ENCODE measurements around the gene BEST2. TPM values are rescaled to one million over a fixed set of nuclear protein-coding genes. Genes with fewer than 3 reads are reported as not detected.
"Not testable (repeated sequence)": the region's sequence is repeated elsewhere in the genome, so short reads cannot be mapped to it uniquely, and the experiment has no call there.

BEST2 gene
- total RNA-seq, 2 donors from 2014 or later = not detected

DNA sequence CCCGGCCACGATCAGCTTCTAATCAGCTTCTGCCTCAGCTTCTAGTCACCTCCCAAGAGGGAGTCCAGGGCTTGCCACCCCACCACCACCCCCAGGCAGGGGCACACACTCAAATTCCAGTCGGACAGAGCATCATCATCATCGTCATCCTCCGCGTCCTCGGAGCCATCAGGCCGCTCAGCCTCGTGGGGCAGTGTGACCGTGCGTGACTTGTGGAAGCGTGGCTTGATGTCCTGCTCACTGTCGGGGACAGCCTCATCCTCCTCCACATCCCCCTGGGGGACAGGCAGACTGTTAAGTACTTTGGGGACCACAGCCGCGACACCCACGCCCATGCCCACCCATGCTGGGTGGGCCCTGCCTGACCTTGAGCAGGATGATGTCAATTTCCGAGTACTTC is 40.4 kb upstream of the BEST2 start:
- Histone ChIP-seq H3K4me1 (no peaks in the 10 kb centered on the region), H3K4me3 (no peak overlapping the region), H3K27ac (no peak overlapping the region), H3K9me3 (no peaks in the 10 kb centered on the region), H3K36me3 (peaks cover 92% of the 10 kb centered on the region), H3K27me3 (no peaks in the 10 kb centered on the region)
- DNase-seq (ENCODE audit: low spot score) = no peak
- TF ChIP-seq, protein P1, sequence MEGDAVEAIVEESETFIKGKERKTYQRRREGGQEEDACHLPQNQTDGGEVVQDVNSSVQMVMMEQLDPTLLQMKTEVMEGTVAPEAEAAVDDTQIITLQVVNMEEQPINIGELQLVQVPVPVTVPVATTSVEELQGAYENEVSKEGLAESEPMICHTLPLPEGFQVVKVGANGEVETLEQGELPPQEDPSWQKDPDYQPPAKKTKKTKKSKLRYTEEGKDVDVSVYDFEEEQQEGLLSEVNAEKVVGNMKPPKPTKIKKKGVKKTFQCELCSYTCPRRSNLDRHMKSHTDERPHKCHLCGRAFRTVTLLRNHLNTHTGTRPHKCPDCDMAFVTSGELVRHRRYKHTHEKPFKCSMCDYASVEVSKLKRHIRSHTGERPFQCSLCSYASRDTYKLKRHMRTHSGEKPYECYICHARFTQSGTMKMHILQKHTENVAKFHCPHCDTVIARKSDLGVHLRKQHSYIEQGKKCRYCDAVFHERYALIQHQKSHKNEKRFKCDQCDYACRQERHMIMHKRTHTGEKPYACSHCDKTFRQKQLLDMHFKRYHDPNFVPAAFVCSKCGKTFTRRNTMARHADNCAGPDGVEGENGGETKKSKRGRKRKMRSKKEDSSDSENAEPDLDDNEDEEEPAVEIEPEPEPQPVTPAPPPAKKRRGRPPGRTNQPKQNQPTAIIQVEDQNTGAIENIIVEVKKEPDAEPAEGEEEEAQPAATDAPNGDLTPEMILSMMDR (IDR thresholded peaks at IDR 0.05) = no peak

- H3K36me3 ChIP-seq = peaks cover 91% of the 10 kb centered on the region
- H3K27me3 ChIP-seq; DNase-seq (ENCODE audit: low spot score); H3K27ac ChIP-seq; H3K4me1 ChIP-seq; H3K4me3 ChIP-seq; H3K9me3 ChIP-seq: not testable (repeated sequence)
- TF ChIP-seq, protein P1 (IDR thresholded peaks at IDR 0.05) = peak in 1 of 2 donors; percentile 42
Measured at GRCh38 chr19:12712077-12712476, 39.5 kb upstream of the BEST2 start.

- not testable (repeated sequence) for DNase-seq (ENCODE audit: low spot score); H3K4me3 ChIP-seq; H3K9me3 ChIP-seq
Measured at GRCh38 chr19:12713304-12713703, 38.3 kb upstream of the BEST2 start.

DNA sequence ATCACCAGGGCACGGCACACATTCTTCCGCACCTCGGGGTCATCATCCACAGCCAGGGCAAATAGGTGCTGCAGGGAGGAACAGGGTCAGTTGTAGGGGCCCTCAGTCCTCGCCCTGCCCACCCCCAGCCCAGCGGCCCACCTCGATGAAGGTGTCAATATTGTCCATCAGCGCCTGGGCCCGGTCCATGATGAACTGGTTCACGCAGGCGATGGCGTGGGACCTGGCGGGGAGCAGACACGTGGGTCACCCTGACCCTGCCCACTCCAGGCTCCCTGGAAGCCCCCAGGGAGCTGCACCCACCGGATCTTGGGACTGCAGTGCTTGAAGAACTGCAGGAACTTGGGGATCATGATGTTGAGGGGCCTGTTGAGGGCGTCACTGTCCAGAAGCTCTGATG is 36.5 kb upstream of the BEST2 start:
- DNase-seq (ENCODE audit: low spot score) = no peak
- no peaks in the 10 kb centered on the region for H3K27me3 ChIP-seq
- peaks cover 80% of the 10 kb centered on the region for H3K36me3 ChIP-seq
- H3K27ac ChIP-seq = no peak overlapping the region
- H3K4me3 ChIP-seq = no peak overlapping the region
- TF ChIP-seq, protein P1 (IDR thresholded peaks at IDR 0.05) = no peak
- no peaks in the 10 kb centered on the region for H3K9me3 ChIP-seq
- peaks cover 0 to 6% of the 10 kb centered on the region in 2 donors for H3K4me1 ChIP-seq

More at GRCh38 chr19:12713304-12713703, 38.3 kb upstream of the BEST2 start:
- H3K27me3 ChIP-seq, H3K27ac ChIP-seq, H3K4me1 ChIP-seq: not testable (repeated sequence)
- H3K36me3 ChIP-seq = peaks cover 90% of the 10 kb centered on the region

DNA sequence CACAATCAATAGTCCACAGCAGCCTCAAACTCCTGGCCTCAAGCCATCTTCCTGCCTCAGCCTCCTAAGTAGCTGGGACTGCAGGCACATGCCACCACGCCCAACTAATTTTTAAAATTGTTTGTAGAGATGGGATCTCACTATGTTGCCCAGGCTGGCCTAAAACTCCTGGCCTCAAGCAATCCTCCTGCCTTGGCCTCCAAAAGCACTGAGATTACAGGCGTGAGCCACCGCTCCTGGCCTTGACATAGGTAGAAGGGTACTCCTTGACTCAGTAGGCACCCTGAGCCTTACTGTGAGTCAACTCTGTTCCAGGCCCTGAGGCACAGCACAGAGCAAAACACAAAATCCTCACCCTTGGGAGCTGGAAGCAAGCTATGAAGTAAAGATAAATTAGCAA is 35.7 kb upstream of the BEST2 start:
- peaks cover 71% of the 10 kb centered on the region for H3K36me3 ChIP-seq
- no peaks in the 10 kb centered on the region for H3K9me3 ChIP-seq
- H3K27ac ChIP-seq = no peak overlapping the region
- peaks cover 0 to 15% of the 10 kb centered on the region in 2 donors for H3K4me1 ChIP-seq
- H3K4me3 ChIP-seq = no peak overlapping the region
- TF ChIP-seq, protein P1 (IDR thresholded peaks at IDR 0.05) = no peak
- DNase-seq (ENCODE audit: low spot score) = no peak
- no peaks in the 10 kb centered on the region for H3K27me3 ChIP-seq

GRCh38 chr19:12720296-12720695 is 31.3 kb upstream of the BEST2 start:
- Histone ChIP-seq H3K9me3 (no peaks in the 10 kb centered on the region), H3K4me1 (peaks cover 0 to 40% of the 10 kb centered on the region in 2 donors), H3K36me3 (peaks cover 31% of the 10 kb centered on the region), H3K4me3 (peak overlapping the region in 1 of 2 donors; percentile 83), H3K27ac (peak overlapping the region in 1 of 2 donors; percentile 97), H3K27me3 (no peaks in the 10 kb centered on the region)
- TF ChIP-seq, protein P1 (IDR thresholded peaks at IDR 0.05) = no peak
- DNase-seq (ENCODE audit: low spot score) = no peak
